Daoy (cell line): ENCODE results near the gene HNRNPU. TPM values are rescaled to one million over a fixed set of nuclear protein-coding genes. Genes with fewer than 3 reads are reported as not detected.

Source experiments
- DNase-seq: peaks from one replicate; pipeline ENCODE4 v3.0.0-alpha.2; 2015; ENCODE audit warnings: low read depth
- total RNA-seq: library from RNA; depleted of rRNA; stranded (reverse); fragments of >200 nt; shearing (Covaris generic); gene quantifications from 2 replicates; pipeline ENCODE4 v1.2.3, GENCODE V29; 2014; rRNA removed

Gene HNRNPU
- 691 and 753 TPM in 2 replicates for total RNA-seq

DNA sequence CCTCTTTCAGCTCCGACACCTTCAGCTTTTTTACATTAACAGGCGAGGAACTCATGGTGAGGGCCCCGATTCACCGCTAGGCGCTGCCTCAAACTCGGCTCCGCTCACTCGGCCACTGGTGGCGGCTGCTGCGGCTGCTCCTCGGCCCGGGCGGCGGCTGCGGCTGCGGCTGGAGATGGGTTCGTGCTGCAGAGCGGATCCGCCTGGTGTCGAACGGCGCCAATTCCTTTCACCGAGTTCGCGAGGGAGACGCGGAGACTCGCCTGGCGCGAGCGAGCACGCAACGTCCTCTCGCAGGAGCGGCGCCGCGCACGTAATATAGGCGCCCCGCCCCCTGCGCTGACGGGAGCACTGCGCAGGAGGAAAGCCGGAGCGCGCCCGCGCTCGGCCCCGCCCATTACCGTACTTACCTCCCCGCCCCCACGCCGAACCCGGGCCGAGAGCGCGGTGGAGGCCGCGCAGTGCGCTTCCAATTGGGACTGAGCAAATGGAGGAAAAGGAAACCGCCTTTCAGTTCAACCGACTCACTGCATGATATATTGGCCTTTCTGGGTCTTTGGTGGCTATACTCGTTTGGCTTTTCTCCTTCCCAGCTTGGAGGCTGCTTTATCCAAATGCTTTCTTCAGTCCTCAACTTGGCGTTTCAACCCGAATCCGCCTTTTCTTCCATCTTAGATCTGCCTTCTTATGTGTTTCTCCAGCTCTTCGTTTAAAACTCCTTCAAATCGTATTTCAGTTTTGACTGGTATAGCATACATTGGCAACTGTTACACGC, at the start of gene HNRNPU:
Gene HNRNPU (minus strand): TSS at position 291 of the 775 bp plus-strand sequence. CDS start 236 bp downstream, at position 55.
- DNase-seq: peak; percentile 98

GRCh38 chr1:244913806-244914205, 49.5 kb upstream of the HNRNPU start:
- DNase-seq: no peak

DNA sequence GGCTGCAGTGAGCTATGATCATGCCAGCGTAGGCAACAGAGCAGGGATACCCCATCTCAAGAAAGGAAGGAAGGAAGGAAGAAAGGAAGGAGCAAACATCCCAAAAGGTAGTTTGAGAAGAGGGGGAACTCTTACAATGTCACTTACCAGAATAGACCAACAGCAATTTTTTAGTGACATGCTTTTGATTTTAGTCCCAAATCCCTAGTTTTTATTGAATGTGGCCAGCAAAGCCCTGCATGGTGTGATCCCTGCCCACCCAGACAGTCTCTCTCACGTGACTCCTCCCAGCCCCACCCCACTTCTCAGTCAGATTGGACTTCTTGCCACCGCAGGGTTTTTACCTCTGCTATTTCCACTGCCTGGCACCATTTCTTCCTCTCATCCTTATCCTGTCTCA, 39.8 kb upstream of the HNRNPU start:
- DNase-seq: no peak

GRCh38 chr1:244901400-244902015, 37.2 kb upstream of the HNRNPU start:
- no peak for DNase-seq

- no peak for DNase-seq
Observed at GRCh38 chr1:244897476-244898254, 33.3 kb upstream of the HNRNPU start.

DNA sequence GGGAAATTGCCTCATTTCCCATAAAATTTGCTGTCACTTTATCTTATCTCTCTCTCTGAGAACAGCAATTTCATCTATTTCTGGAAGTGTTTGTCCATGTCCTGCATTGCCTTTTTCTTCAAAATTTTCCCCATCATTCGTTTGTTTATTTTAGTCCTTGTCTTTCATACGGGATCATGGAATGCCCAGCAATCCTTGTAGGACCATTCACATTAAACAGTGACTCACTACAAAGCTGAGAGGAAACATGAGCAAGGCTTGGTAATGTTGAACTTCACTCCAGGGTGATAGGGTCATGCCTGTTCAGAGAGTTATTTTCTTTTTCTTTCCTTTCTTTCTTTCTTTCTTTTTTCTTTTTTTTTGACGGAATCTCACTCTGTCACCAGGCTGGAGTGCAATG, 32.2 kb upstream of the HNRNPU start:
- DNase-seq: peak; percentile 68

- DNase-seq: no peak
Observed at GRCh38 chr1:244893836-244894235, 29.5 kb upstream of the HNRNPU start.

- no peak for DNase-seq
Observed at GRCh38 chr1:244887281-244887680, 22.9 kb upstream of the HNRNPU start.

- no peak for DNase-seq
Observed at GRCh38 chr1:244881552-244882280, 17.4 kb upstream of the HNRNPU start.

GRCh38 chr1:244878681-244879080, 14.3 kb upstream of the HNRNPU start:
- DNase-seq: no peak

DNA sequence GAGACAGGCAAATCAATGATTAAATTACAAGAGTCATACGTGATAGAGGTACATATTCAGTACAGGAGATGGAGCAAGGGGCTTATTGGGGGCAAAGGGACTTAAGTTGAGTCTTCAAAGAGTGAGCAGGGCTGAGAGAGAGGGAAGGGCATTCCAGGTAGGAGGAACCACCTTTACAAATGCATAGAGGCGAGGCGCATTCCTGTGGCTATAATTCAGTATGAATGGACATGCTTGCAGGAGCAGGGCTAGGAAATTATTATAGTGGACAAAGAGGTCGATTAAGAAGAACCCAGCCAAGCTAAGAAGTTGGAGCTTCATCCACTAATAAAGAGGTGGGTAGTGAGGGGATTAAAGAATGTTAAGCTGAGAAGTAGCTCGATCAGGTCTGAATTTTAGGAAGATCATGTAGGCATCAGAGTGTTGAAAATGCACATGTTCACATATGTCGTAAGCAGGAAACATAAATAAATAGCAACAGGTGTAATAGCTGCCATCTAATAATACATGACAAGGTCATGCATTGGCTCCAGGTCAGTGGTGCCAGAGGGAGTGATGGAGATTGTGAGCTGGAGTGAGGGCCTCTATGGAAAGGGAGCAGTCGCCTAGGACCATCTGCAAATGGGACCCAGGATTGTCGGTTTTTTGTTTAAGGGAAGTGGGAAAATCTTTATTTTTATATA, 12.0 kb upstream of the HNRNPU start:
- no peak for DNase-seq

GRCh38 chr1:244874974-244875579, 10.7 kb upstream of the HNRNPU start:
- no peak for DNase-seq

GRCh38 chr1:244869950-244870349, 5.6 kb upstream of the HNRNPU start:
- DNase-seq: no peak

DNA sequence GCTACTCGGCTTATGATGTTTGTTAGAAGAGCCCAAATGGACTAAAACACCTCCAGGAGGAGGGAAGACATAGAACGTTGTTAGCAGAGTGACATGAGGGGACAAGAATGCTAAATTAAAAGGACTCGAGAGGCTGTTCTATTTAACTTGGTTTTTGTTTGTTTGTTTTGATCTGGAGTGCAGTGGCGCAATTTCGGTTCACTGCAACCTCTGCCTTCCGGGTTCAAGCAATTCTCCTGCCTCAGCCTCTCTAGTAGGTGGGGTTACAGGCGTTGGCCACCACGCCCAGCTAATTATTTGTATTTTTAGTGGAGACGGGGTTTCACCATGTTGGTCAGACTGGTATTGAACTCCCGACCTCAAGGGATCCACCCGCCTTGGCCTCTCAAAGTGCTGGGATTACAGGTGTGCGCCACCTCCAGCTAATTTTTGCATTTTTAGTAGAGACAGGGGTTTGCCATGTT, 5.1 kb upstream of the HNRNPU start:
- no peak for DNase-seq

- DNase-seq: no peak
Observed at GRCh38 chr1:244868484-244869363, 4.4 kb upstream of the HNRNPU start.

DNA sequence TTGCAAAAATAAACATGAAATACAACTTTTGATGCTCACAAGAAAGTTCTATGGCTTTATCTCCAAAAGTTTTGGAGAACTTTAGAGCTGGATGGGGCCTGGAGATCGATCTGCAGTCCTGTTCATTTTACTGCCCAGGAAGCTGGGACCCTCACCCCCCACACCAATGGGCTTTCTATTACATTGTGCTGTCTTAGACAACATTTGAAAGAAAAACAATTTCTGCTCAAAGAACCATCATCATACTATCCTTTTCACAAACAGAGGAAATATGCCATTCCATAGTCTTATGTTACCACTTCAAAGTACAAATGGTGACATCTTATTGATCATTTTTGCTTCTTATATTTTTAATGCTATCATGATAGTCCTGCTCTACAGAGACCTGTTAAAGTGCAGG, 2.0 kb upstream of the HNRNPU start:
- no peak for DNase-seq

DNA sequence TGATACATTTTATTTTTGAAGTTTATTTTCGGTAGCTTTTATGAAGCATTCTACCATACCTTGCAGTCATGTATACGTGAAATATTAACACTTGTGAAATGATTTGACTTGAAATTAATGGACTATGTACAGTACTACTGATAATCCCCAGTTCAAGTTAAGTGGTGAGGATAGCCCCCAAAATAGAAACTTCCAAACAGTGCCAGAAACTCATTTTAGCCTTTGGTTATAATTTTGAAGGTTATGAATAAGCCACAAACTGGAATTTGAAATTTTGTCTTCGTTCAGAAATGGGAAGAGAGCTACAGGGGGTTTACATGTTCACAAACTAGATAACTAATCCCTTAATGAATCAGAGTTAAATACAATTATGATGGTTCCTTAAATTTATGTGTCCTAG, 1.5 kb upstream of the HNRNPU start:
- DNase-seq: no peak

DNA sequence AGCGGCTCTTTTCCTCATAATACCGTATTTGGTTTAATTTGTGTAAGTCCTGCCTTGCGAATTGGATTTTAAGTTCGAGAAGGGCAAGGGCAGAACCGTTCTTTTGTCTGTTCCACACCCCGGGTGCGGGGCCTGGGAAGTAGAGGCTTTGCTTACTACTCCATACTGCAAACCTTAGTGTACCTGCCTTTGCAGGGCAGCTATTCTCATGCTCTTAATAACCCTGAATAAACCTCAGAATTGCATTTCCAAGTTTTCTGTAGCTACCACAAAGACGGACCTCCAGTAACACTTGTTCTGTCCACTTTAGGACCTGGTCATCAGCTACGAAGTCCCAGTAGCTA, 657 bp upstream of the HNRNPU start:
- DNase-seq: no peak

DNA sequence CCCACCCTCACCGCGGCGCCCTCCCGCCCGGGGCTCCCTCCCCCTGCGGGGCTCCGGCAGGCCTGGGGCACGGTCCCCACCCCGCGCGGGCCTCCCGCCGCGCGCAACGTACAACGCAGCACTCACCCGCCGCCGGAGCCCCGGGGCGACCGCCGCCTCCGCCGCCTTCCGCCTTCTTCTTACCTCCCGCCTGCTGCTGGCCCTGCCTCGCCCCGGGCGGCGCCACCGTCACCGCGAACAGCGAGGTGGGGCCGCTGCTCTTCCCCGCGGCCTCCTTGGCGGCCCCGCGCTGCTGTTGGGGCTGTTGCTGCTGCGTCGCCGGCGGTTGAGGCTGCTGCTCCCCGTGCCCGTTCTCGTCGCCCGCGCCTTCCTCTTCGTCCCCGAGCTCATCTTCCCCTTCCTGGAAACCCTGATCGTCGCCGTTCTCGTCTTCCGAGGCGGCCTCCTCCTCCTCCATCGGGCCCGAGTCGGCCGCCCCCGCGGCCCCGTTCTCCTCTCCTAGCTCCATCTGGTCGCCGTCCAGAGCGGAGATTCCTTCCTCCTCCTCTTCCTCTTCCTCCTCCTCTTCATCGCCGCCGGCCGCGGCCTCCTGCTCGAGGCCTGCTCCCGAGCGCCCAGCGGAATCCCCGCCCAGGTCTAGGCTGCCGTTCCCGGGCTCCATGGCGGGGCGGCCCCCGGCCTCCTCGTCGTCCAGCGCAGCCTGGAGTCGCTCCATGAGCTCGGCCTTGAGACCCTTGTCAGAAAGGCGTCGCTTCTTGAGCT, 671 bp downstream of the HNRNPU start:
- DNase-seq: no peak
